HFF-Myc (cell line): ENCODE data around the gene IL5.

Source experiments
- DNase-seq: peaks from one replicate; pipeline ENCODE4 v3.0.0-alpha.2; 2011; ENCODE audit warnings: low read depth; ENCODE audit errors: extremely low read depth
- H3K4me3 ChIP-seq: replicated peaks from 2 replicates; pipeline ENCODE4 v1.5.1; 2011; ENCODE audit warnings: low read depth, mild to moderate bottlenecking, control low read depth, low read length
- CTCF ChIP-seq: IDR thresholded peaks from 2 replicates; pipeline ENCODE4 v1.5.1; 2012; ENCODE audit warnings: mild to moderate bottlenecking, low read depth, low read length, control low read depth; ENCODE audit errors: missing control alignments

Gene IL5

GRCh38 chr5:132503244-132503643 is 40.1 kb downstream of the IL5 start:
- H3K4me3 ChIP-seq = no peak overlapping the region
- DNase-seq = no peak
- TF ChIP-seq CTCF = no peak

- no peak for TF ChIP-seq CTCF
- H3K4me3 ChIP-seq = no peak overlapping the region
- DNase-seq = no peak
These were observed 41.1 kb downstream of the IL5 start for GRCh38 chr5:132501961-132502931.

GRCh38 chr5:132501629-132501956 is 41.7 kb downstream of the IL5 start:
- DNase-seq = no peak
- H3K4me3 ChIP-seq = no peak overlapping the region
- no peak for TF ChIP-seq CTCF

GRCh38 chr5:132500931-132501628 is 42.2 kb downstream of the IL5 start:
- DNase-seq = no peak
- TF ChIP-seq CTCF = peak; percentile 74
- no peak overlapping the region for H3K4me3 ChIP-seq

GRCh38 chr5:132500244-132500930 is 42.9 kb downstream of the IL5 start:
- TF ChIP-seq CTCF = no peak
- H3K4me3 ChIP-seq = no peak overlapping the region
- no peak for DNase-seq

GRCh38 chr5:132499440-132500243 is 43.7 kb downstream of the IL5 start:
- no peak for TF ChIP-seq CTCF
- no peak for DNase-seq
- H3K4me3 ChIP-seq = no peak overlapping the region
